SK-N-SH (cell line): ENCODE data around the gene YWHAE. TPM values are rescaled to one million over a fixed set of nuclear protein-coding genes. Genes with fewer than 3 reads are reported as not detected.
"Not testable (repeated sequence)": the region's sequence is repeated elsewhere in the genome, so short reads cannot be mapped to it uniquely, and the experiment has no call there.

Experiments
- CTCF ChIA-PET: fragments of 300-600, 350-600 bp; formaldehyde crosslinking; extraction: SDS; loops from one replicate; lab custom pipeline; 2021; lab: Yijun Ruan, JAX
- POLR2A ChIA-PET: fragments of 350-600 bp; sonication (Branson Sonifier 250); formaldehyde crosslinking; extraction: SDS; loops from one replicate; lab custom pipeline; 2020; ENCODE audit warnings: antibody characterized with exemption, inconsistent platforms; lab: Yijun Ruan, JAX
- DNase-seq: peaks from one replicate; pipeline ENCODE4 v3.0.0; 2012
- H2AFZ ChIP-seq: fragments of 200-600 bp; sonication (generic); 2 replicates; pipeline ENCODE4 v1.8.1; 2016; ENCODE audit warnings: antibody characterized with exemption, mild to moderate bottlenecking, low read depth
- H3F3A ChIP-seq: fragments of 200-600 bp; sonication (generic); replicated peaks from 2 replicates; pipeline ENCODE3; 2016; ENCODE audit warnings: antibody characterized with exemption, mild to moderate bottlenecking; ENCODE audit not compliant: insufficient read depth
- H3K27ac ChIP-seq, 2 experiments: fragments of 200-500 bp in 1 of 2; fragments of 200-600 bp in 1 of 2; sonication (Bioruptor generic) in 1 of 2; sonication (generic), shearing (Covaris generic) in 1 of 2; 2 replicates each; pipeline versions ENCODE4 v1.5.1 to v1.6.1; 2014 to 2016; ENCODE audit warnings: low read depth in 2 of 2, inconsistent platforms in 1 of 2, low read length in 1 of 2, mild to moderate bottlenecking in 1 of 2, mixed read lengths in 1 of 2
- H3K27me3 ChIP-seq: fragments of 200-600 bp; sonication (generic), shearing (Covaris generic); 2 replicates; pipeline ENCODE4 v1.6.1; 2016; ENCODE audit warnings: mixed run types; ENCODE audit not compliant: insufficient read depth
- H3K36me3 ChIP-seq, 2 experiments: fragments of 200-500 bp in 1 of 2; fragments of 200-600 bp in 1 of 2; sonication (Bioruptor generic) in 1 of 2; sonication (generic) in 1 of 2; replicated peaks in 1 of 2; 2 replicates each; pipeline versions ENCODE3 to v1.5.1; 2014 to 2016; ENCODE audit warnings: low read length in 1 of 2, mild to moderate bottlenecking in 1 of 2; ENCODE audit not compliant: insufficient read depth in 2 of 2, control insufficient read depth in 1 of 2
- H3K4me1 ChIP-seq, 2 experiments: fragments of 200-500 bp in 1 of 2; fragments of 200-600 bp in 1 of 2; sonication (Bioruptor generic) in 1 of 2; sonication (generic), shearing (Covaris generic) in 1 of 2; 2 replicates each; pipeline versions ENCODE4 v1.5.1 to v1.6.1; 2014 to 2016; ENCODE audit warnings: low read depth in 1 of 2, low read length in 1 of 2, mixed run types in 1 of 2; ENCODE audit not compliant: insufficient read depth in 2 of 2, control insufficient read depth in 1 of 2
- H3K4me2 ChIP-seq: fragments of 200-600 bp; sonication (generic), shearing (Covaris generic); 2 replicates; pipeline ENCODE4 v1.6.1; 2017; ENCODE audit warnings: mixed run types
- H3K4me3 ChIP-seq, 2 experiments: fragments of 200-500 bp in 1 of 2; fragments of 200-600 bp in 1 of 2; sonication (Bioruptor generic) in 1 of 2; sonication (generic), shearing (Covaris generic) in 1 of 2; 2 replicates each; pipeline versions ENCODE4 v1.5.1 to v1.8.1; 2014 to 2016; ENCODE audit warnings: low read depth in 2 of 2, inconsistent platforms in 1 of 2, low read length in 1 of 2, mild to moderate bottlenecking in 1 of 2, mixed read lengths in 1 of 2, moderate library complexity in 1 of 2
- H3K79me2 ChIP-seq: fragments of 200-600 bp; sonication (generic); 2 replicates; pipeline ENCODE4 v1.8.1; 2017; ENCODE audit warnings: mild to moderate bottlenecking; ENCODE audit not compliant: insufficient read depth
- H3K9ac ChIP-seq: fragments of 200-600 bp; sonication (generic); 2 replicates; pipeline ENCODE4 v1.6.1; 2017; ENCODE audit warnings: mixed run types
- H3K9me2 ChIP-seq: fragments of 200-600 bp; sonication (generic); 2 replicates; pipeline ENCODE4 v1.6.1; 2017; ENCODE audit warnings: mixed run types
- H3K9me3 ChIP-seq: fragments of 200-600 bp; sonication (generic); 2 replicates; pipeline ENCODE4 v1.6.1; 2017; ENCODE audit warnings: mixed run types, mild to moderate bottlenecking, moderate library complexity
- H4K20me1 ChIP-seq: fragments of 200-600 bp; sonication (generic); 2 replicates; pipeline ENCODE4 v1.6.1; 2017; ENCODE audit warnings: mild to moderate bottlenecking, mixed run types; ENCODE audit not compliant: insufficient read depth
- EZH2phosphoT487 ChIP-seq: fragments of 200-600 bp; sonication (generic); IDR thresholded peaks from 2 replicates; pipeline ENCODE4 v1.6.1; 2017; ENCODE audit warnings: low read depth, mixed run types, mild to moderate bottlenecking, antibody characterized with exemption, moderate library complexity, borderline replicate concordance
- FOSL2 ChIP-seq: IDR thresholded peaks from 2 replicates; pipeline ENCODE4 v1.4.0; 2012; ENCODE audit warnings: low read depth, mild to moderate bottlenecking, moderate library complexity, borderline replicate concordance
- FOXM1 ChIP-seq: IDR thresholded peaks from 2 replicates; pipeline ENCODE4 v1.4.0; 2012; ENCODE audit warnings: low read depth, mild to moderate bottlenecking
- MEF2A ChIP-seq: IDR thresholded peaks from 2 replicates; pipeline ENCODE4 v1.4.0; 2012; ENCODE audit warnings: low read depth, borderline replicate concordance
- MXI1 ChIP-seq: IDR thresholded peaks from 2 replicates; pipeline ENCODE4 v1.6.1; 2012; ENCODE audit warnings: mild to moderate bottlenecking, low read depth, low read length, improper control_type of control experiment
- NFIC ChIP-seq: IDR thresholded peaks from 2 replicates; pipeline ENCODE4 v1.4.0; 2012; ENCODE audit warnings: borderline replicate concordance
- NRF1 ChIP-seq: IDR thresholded peaks from 2 replicates; pipeline ENCODE4 v1.6.1; 2012; ENCODE audit warnings: low read depth, mild to moderate bottlenecking, low read length
- POLR2AphosphoS5 ChIP-seq: IDR thresholded peaks from 2 replicates; pipeline ENCODE4 v1.6.1; 2012; ENCODE audit warnings: low read depth, low read length
- RFX5 ChIP-seq: IDR thresholded peaks from 2 replicates; pipeline ENCODE4 v1.6.1; 2012; ENCODE audit warnings: mild to moderate bottlenecking, improper control_type of control experiment, low read length
- SIN3A ChIP-seq: IDR thresholded peaks from 2 replicates; pipeline ENCODE4 v1.6.1; 2012; ENCODE audit warnings: low read depth, mild to moderate bottlenecking, low read length, moderate library complexity, borderline replicate concordance
- TEAD4 ChIP-seq: IDR thresholded peaks from 2 replicates; pipeline ENCODE4 v1.4.0; 2012; ENCODE audit warnings: mild to moderate bottlenecking, borderline replicate concordance; ENCODE audit not compliant: insufficient read depth
- YY1 ChIP-seq: IDR thresholded peaks from 2 replicates; pipeline ENCODE4 v1.4.0; 2012; ENCODE audit warnings: low read depth, mild to moderate bottlenecking
- WGBS: methylation state at CpG from one replicate; pipeline ENCODE4 v1.1.6; 2017; ENCODE audit warnings: low lambda C conversion rate; 5-methylcytosine and 5-hydroxymethylcytosine counted together
- polyA plus RNA-seq, 3 experiments: library from polyadenylated mRNA; depleted of rRNA; stranded (reverse); fragments of >200 nt; gene quantifications; 2 replicates each; pipeline ENCODE4 v1.2.3, GENCODE V29; 2012
- TF ChIP-seq, protein P1 (sequence below): IDR thresholded peaks from 2 replicates; pipeline ENCODE4 v1.4.0; 2012; ENCODE audit warnings: low read depth
- TF ChIP-seq, protein P2 (sequence below): IDR thresholded peaks from 2 replicates; pipeline ENCODE4 v1.4.0; 2012; ENCODE audit warnings: low read depth, borderline replicate concordance
- TF ChIP-seq, protein P3 (sequence below): IDR thresholded peaks from 2 replicates; pipeline ENCODE4 v1.4.0; 2012; ENCODE audit warnings: low read depth, borderline replicate concordance

The YWHAE gene
- polyA plus RNA-seq, 1 of the 3 experiments (the other 2 are of a cell fraction), result 1,023 TPM

DNA sequence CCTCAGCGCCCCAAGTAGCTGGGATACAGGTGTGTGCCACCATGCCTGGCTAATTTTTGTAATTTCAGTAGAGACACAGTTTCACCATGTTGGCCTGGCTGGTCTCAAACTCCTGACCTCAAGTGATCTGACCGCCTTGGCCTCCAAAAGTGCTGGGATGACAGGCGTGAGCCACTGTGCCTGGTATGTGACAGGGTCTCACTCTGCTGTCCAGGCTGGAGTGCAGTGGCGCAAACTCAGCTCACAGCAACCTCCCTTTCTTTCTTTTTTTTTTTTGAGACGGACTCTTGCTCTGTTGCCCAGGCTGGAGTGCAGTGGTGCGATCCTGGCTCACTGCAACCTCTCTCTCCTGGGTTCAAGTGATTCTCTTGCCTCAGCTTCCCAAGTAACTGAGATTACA, 42.7 kb upstream of the YWHAE start:
- H3K4me1 ChIP-seq, H3K9me3 ChIP-seq, H3K36me3 ChIP-seq, H3K4me2 ChIP-seq, H3K27me3 ChIP-seq, DNase-seq, H3K9ac ChIP-seq, H2AFZ ChIP-seq, H3K4me3 ChIP-seq, H3K9me2 ChIP-seq, H3K27ac ChIP-seq, CTCF ChIA-PET: not testable (repeated sequence)
- POLR2A ChIA-PET, result interaction anchor here (1.6 kb wide), 1 partner anchor 8 kb away, joined by 3 read pairs; no protein-coding TSS in a partner anchor
- Histone ChIP-seq H3K79me2 (peaks cover 100% of the 10 kb centered on the region), H4K20me1 (peaks cover 86% of the 10 kb centered on the region), H3F3A (peaks cover 20% of the 10 kb centered on the region)
- 94% methylated on average over 5 of the region's 6 CpGs for WGBS

DNA sequence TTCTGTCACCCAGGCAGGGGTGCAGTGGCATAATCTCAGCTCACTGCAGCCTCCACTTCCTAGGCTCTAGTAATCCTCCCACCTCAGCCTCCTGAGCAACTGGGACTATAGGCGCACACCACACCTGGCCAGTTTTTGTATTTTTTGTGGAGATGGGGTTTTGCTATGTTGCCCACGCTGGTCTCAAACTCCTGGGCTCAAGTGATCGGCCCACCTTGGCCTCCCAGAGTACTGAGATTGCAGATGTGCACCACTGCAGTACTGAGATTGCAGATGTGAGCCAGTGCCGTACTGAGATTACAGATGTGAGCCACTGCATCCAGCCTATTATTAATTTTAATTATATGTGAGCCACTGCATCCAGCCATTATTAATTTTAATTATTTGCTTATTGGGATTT, 42.2 kb upstream of the YWHAE start:
- no peak for DNase-seq
- H3K9me3 ChIP-seq, result no peaks in the 10 kb centered on the region
- peaks cover 0 to 6% of the 10 kb centered on the region in 2 experiments for H3K36me3 ChIP-seq
- ChIA-PET CTCF (no interaction called here), POLR2A (no interaction called here)
- H3K9me2 ChIP-seq, result no peaks in the 10 kb centered on the region
- no peaks in the 10 kb centered on the region for H3K27me3 ChIP-seq
- H3F3A ChIP-seq, result peaks cover 20% of the 10 kb centered on the region
- H3K4me1 ChIP-seq, result peaks cover 0 to 6% of the 10 kb centered on the region in 2 experiments; a peak in 1 of 4 replicates
- WGBS, result 96% methylated on average over 4 of the region's 4 CpGs
- no peak overlapping the region for H3K9ac ChIP-seq
- no peak overlapping the region for H3K27ac ChIP-seq
- peaks cover 86% of the 10 kb centered on the region for H4K20me1 ChIP-seq
- H3K4me3 ChIP-seq, result no peak overlapping the region
- no peak overlapping the region for H2AFZ ChIP-seq
- TF ChIP-seq MEF2A (no peak), NFIC (no peak)
- H3K79me2 ChIP-seq, result peaks cover 100% of the 10 kb centered on the region
- no peak overlapping the region for H3K4me2 ChIP-seq

DNA sequence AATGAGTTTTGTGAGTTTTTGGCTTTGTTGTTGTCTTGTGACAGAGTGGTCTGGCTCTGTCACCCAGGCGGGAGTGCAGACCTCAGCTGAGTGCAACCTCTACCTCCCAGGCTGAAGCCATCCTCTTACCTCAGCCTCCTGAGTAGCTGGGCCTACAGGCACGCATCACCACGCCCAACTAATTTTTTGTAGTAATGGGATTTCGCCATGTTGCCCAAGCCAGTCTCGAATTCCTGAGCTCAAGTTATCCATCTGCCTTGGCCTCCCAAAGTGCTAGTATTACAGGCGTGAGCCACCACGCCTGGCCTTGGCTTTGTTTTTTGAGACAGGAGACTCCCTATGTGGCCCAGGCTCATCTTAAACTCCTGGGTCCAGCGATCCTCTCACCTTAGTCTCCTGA, 40.9 kb upstream of the YWHAE start:
- Histone ChIP-seq H3K27ac (no peak overlapping the region), H3K4me3 (no peak overlapping the region), H3K4me1 (peaks cover 0 to 6% of the 10 kb centered on the region in 2 experiments; a peak in 1 of 4 replicates), H3K27me3 (no peaks in the 10 kb centered on the region), H3K9ac (no peak overlapping the region), H3K9me3 (no peaks in the 10 kb centered on the region), H4K20me1 (peaks cover 86% of the 10 kb centered on the region), H3F3A (peaks cover 22% of the 10 kb centered on the region), H3K9me2 (no peaks in the 10 kb centered on the region), H2AFZ (no peak overlapping the region), H3K4me2 (no peak overlapping the region), H3K36me3 (peaks cover 10 to 14% of the 10 kb centered on the region in 2 experiments), H3K79me2 (peaks cover 100% of the 10 kb centered on the region)
- TF ChIP-seq SIN3A (no peak), RFX5 (no peak), MEF2A (no peak), TEAD4 (no peak), FOXM1 (no peak), EZH2phosphoT487 (no peak), MXI1 (no peak), POLR2AphosphoS5 (no peak), NRF1 (no peak), YY1 (no peak), FOSL2 (no peak)
- TF ChIP-seq, protein P1, sequence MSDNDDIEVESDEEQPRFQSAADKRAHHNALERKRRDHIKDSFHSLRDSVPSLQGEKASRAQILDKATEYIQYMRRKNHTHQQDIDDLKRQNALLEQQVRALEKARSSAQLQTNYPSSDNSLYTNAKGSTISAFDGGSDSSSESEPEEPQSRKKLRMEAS, result no peak
- TF ChIP-seq, protein P2, sequence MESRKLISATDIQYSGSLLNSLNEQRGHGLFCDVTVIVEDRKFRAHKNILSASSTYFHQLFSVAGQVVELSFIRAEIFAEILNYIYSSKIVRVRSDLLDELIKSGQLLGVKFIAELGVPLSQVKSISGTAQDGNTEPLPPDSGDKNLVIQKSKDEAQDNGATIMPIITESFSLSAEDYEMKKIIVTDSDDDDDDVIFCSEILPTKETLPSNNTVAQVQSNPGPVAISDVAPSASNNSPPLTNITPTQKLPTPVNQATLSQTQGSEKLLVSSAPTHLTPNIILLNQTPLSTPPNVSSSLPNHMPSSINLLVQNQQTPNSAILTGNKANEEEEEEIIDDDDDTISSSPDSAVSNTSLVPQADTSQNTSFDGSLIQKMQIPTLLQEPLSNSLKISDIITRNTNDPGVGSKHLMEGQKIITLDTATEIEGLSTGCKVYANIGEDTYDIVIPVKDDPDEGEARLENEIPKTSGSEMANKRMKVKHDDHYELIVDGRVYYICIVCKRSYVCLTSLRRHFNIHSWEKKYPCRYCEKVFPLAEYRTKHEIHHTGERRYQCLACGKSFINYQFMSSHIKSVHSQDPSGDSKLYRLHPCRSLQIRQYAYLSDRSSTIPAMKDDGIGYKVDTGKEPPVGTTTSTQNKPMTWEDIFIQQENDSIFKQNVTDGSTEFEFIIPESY, result no peak
- TF ChIP-seq, protein P3, sequence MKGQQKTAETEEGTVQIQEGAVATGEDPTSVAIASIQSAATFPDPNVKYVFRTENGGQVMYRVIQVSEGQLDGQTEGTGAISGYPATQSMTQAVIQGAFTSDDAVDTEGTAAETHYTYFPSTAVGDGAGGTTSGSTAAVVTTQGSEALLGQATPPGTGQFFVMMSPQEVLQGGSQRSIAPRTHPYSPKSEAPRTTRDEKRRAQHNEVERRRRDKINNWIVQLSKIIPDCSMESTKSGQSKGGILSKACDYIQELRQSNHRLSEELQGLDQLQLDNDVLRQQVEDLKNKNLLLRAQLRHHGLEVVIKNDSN, result no peak
- WGBS, result 94% methylated on average over 8 of the region's 8 CpGs
- no peak for DNase-seq
- ChIA-PET POLR2A (interaction anchor here (1.4 kb wide), 1 partner anchor 19 kb away, joined by 3 read pairs; no protein-coding TSS in a partner anchor), CTCF (no interaction called here)
